GM19328 (cell line): ENCODE data around the gene TREML4.
A peak's percentile ranks its signal among the peaks of the same experiment; 100 is the strongest.

ENCODE experiments used
- ATAC-seq: cut with Tn5 transposase; IDR thresholded peaks from one replicate; pipeline ENCODE4 v1.9.1; 2021; ENCODE audit warnings: mild to moderate bottlenecking, moderate library complexity; ENCODE audit not compliant: unreplicated experiment

Gene TREML4

DNA sequence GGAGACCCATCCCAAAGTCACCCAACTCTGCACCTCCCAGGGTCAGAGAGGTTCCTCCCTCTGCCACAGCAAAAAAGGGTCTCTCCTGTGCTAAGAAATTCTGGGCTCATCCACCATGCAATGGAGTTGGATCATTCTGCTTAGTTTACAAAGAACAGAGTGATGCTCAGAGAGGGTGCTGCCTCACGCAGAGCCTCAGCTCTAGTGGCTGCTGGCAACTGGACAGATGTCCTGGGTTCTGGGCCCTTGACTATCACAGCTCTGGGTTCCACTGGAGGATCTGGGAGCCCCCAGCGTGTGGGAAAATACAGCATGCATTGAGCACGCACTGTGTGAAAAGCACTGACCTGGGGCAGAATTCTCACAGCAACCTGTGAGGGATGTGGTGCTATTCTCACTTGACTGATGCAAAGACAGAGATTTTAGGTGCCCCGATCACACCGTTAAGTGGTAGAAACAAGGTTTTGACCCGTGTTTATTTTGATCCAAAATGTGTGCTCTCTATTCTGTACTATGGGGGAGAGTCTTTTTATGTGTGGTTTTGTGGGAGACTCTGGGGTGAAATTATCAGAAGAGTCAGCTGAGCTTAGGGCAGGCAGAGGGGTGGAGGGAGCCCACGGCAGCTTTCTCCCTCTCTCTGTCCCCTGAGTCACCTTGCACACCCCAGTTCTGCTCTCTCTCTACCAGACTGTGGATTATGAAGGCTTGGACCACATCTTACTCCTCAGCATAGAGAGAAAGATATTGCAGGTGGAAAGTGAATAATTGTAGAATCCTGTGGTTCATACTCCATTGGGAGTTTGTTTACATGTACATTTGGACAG, 19.9 kb downstream of the TREML4 start:
- no peak for ATAC-seq

DNA sequence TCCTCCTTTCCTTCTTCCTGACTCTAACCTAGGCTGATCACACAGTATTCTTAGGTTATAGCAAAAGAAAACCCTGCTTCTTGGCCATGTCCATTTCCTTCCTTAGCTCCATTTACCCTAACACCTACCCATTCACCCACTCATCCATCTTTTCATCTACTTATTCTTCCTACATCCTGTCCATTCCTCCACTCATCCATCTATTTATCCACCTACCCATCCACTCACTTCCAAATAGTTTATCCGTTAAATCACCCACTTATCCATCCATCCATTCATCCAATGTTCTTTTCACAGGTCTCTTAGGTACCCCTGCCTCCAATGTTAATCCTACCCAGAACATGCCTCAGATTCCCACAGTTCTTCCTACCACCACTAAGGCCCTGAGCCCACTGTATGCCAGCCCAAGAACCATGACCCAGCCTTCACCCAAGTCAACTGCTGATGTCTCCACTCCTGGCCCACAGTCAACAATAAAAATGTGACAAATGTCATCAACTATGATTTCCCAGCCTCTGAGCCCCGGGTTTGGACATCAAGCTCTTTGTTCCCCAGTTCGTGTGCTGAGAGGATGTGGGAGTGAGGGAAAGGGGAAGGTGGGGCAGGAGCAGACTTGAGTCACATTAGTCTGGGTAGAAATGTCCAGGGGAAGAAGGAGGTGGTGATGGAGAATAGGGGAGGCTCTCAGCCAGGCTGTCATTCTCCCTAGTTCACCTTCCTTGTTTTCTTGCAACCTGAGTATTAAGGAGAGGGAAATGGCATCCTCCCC, 24.4 kb downstream of the TREML4 start:
- ATAC-seq = no peak

DNA sequence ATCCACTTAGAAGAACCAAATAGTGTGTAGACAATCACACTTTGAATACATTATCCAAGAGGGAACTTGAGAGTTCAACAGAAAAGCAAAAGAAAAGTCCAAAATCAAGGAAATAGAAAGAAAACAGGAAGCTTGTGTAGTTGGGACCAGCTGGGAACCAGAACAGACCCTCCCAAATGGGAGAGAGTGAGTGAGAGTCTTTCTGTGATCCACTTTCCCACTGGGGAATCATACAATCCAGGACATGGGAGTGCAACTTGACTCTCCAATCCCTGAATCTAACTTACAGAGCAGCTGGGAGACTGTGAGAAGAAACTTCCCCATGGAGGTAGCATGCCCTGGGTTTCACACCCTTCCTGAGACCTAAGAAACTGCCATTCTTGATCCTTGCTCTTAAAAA, 27.0 kb downstream of the TREML4 start:
- no peak for ATAC-seq

DNA sequence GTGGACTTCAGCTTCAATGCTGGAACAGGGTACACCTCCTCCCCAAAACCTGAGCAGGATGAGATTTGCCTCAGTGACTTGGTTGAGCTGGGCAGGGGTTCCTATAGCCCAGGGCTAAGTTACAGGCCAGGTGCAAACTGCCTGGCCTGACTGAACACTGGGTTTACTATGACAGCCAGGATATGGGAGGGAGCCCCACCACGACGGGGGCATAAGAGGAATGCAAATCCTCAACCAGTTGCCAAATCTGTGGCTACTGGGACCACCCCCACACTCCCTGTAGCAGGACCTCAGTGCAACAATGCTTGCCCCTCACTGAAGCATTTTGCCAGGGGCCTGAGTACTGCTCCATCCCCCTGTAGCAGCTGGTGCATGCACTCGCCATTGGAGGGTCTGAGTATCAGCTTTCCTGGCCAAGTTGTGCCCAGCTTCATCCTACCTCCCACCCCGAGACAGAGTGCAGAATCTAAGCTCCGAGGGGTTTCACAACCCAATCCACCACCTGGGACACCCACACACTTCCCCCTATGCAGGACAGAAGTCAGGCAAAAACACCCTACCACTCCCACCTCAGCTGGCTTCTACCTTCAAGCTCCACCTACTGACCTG, 27.6 kb downstream of the TREML4 start:
- ATAC-seq = no peak

DNA sequence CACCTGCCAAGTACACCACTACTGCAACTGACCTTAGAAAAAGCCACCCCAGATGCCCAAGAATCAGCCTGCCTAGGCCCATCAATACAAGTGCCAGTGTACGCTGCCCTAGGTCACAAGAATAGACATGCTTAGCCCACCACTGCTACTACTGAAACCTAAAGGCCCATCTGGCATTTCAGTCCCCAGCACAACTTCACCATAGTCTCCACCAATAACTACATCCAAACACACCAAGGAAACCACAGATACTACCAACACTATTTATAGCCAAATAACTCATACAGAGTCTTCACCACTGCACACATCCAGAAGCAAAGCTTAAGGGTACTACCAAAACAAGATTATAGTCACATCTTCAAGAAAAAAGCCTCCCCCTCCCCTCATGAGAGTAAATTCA, 28.2 kb downstream of the TREML4 start:
- ATAC-seq = peak; percentile 55

DNA sequence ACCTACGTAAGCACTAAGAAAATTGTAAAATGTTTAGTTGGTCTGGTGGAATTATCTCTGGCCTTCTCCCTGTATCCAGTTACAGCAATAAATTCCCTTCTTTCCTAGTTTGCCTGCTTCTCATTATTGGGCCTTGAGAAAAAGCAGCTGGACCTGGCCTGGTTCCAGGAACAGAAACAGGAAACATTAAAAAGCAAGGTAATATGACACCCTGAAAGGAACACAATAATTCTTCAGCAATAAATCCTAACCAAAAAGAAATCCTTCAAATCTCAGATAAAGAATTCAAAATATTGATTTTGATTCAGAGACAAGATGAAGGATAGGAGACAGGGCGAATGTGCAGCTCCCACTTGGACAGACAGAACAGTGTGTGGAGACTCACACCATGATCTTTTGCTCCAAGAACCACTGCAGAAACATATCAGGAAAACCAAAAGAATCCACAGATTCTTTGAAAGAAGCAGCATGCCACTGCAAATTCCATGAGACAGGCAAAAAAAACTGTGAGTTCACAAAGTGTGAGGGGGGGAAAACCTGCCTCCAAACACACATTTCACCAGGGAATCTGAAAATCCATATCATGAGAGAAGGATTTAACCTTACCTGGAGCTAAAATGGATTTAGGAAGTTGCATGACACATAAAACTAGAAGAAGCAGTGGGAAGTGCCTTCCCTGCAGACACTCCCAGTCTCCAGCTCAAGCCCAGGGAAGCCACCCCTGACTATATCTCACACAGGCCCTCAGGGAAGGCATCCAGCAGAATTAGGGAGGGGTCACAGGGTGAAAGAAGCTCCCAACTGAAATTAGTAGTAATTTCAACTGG, 29.4 kb downstream of the TREML4 start:
- no peak for ATAC-seq

DNA sequence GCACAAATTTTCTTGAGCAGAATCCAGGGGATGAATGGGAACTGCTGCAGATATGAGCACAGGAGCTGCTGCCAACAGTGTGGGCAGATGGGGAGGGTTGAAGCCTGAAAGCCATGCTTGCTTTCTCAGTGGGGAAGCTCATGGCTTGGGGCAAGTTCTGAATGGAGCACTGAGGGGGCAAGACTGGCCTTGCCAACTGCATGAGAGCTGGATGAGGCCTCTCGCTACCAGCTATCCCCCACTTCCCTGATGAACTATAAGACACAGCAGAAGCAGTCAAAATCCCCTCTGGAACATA, 30.0 kb downstream of the TREML4 start:
- ATAC-seq = no peak

DNA sequence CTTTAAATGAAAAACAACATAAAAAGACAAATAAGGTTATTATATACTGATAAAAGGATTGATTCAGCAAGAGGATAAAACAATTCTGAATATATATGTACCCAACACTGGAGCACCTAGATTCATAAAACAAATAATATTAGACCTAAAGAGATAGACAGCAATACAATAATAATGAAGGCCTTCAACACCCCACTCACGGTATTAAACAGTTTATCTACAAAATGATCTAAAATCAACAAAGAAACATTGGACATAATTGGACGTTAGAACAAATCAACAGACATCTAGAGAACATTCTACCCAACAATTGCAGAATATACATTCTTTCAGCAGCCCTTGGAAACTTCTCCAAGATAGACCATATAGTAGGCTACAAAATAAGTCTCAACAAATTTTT, 34.3 kb downstream of the TREML4 start:
- no peak for ATAC-seq

DNA sequence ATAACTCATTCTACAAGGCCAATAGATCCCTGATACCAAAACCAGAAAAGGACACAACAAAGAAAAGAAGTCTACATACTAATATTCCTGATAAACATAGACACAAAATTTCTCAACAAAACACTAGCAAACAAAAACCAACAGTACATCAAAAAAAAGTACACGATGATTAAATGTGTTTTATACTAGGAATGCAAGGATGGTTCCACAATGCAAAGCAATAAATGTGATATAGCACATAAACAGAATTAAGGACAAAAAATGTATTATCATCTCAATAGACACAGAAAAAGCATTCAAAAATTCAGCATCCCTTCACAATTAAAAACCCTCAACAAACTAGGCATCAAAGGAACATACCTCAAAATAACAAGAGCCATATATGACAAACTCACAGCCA, 35.1 kb downstream of the TREML4 start:
- ATAC-seq = no peak

DNA sequence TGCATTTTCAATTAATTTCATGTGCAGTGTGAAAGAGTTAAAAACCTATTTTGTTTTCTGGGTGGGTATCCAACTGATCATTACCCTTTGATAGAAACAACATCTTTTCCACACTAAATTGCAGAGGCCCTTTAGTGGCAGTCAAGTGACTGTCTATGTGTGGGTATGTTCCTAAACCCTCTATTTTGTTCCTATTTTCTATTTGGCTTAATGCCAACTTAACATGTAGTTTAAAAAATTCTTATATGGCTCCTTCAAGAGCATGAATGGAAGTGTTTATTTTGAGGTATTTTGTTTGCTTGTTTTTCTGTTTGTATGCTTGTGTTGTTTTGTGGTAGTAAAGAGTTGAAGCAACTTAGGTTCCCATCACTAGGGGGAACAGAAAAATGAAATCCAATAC, 38.4 kb downstream of the TREML4 start:
- no peak for ATAC-seq

DNA sequence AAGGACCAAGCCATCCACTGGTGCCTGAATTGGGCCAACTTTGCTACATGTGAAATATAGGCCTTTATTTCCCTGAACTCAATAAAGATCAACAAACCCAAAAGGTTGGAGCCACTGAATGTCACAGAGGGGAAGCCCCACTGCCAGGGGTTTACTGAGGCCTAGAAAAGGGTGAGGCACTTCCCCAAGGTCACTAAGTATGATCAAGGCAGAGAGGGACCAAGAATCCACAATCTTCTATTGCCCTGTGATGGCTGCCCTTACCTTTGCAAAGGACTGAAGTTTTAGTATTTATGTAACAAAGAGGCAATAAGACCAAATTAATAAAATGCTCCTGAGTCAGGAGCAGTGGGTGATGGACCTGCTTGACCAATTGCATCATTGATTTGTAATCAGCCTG, 40.3 kb downstream of the TREML4 start:
- ATAC-seq = no peak

DNA sequence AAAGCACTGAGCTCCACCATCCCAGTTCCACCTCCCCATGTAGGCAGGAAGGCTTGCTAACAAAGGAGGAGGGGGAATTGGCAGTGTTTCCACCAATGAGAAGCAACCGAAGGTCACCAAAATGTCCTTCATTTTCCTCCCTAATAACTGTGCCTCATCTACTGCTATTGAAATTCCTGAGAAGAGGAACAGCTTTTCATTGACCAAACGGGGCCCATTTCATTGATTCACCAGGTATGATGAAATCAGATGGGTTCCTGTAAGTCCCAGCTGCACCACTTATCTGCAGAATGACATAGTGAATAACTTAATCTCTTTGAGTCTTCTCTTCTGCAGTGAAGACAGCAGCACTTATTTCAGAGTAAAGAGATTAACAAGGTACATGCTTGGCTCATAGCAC, 41.0 kb downstream of the TREML4 start:
- no peak for ATAC-seq

DNA sequence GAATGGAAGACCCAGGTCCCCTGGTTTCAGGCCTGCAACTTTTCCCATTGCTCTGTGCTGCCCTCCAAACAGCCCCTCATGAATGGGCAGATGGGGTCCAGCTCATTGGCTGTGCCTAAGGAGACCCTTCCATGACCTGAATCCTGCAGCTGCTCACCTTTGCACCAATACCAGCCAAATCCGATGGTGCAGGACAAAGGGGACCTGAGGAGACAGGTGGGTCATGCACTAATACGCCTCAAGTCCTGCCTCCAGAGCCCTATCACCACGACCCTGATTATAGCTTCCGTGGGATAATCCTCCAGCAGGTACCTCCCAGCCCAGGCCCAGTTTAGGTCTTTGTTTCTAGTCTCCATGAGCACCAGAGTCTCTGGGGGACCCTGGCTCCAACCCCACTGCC, 41.6 kb downstream of the TREML4 start:
- no peak for ATAC-seq

DNA sequence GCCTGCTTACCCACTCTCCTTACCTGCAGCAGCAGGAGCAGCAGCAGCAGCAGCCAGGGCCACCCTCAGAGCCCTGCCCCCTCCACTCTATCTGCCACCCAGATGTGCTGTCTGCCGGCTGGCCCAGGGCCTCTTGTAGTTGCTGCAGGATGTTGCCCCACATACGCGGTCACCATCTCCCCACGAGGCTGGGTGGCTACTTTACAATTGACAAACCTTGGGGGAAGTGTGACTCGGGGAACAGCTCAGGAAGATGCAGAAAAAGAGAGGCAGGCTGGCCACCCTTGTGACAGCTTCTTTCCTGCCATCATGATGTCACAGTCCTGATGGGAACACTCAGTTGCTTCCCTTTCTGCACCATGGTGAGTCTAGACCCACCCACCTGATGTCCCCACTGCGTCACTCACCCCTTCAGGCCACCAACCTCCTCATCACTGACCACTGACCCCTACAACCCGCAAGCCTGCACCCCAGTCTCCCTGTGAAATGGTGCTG, 43.8 kb downstream of the TREML4 start:
- no peak for ATAC-seq

DNA sequence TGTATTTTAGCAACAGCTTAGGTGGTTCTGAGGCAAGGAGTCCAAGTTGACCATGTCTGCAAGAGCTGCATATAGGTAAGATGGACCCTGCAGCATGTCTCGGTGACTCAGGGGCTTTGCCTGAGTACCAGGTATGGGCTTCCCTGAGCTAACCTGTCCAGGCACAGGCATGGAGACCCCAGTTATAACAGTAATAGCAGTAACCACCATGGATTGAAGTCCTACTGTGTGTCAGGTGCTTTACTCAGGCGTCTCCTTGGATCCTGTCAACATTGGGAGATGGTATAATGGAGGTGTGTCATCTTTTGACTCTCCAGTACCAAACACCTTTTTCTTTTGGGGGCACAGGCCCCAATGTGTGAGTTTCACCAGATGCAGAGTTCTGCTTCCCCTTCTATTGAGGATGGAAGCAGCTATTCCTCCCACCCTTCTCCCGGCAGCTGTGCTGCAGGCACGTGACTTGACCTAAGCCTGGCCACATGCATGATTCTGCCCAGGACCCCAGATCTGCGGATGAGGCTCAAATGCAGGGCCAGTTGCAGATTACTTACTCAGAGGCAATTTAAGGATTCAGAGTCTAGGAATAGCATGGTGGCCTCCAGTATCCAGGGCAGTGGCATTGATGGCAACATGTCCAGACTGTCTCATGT, 44.6 kb downstream of the TREML4 start:
- no peak for ATAC-seq

DNA sequence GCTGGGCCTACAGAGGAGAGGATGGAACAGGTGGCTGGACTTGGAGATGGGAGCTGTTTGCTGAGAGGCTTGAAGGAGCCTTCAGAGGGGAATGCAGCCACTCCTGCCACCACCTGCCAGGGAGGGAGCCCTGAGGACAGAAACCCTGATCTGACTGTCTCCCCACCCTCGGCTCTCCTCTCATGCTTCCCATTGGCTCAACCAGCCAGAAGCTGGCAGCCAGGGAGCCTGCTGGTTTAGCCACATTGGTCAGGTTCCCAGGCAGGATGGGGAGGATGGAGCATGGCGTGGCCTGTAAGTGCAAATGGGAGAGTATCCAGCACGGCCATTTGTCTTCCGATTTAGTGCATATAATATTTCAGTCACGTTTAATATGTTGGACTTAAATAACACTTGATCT, 45.6 kb downstream of the TREML4 start:
- no peak for ATAC-seq

DNA sequence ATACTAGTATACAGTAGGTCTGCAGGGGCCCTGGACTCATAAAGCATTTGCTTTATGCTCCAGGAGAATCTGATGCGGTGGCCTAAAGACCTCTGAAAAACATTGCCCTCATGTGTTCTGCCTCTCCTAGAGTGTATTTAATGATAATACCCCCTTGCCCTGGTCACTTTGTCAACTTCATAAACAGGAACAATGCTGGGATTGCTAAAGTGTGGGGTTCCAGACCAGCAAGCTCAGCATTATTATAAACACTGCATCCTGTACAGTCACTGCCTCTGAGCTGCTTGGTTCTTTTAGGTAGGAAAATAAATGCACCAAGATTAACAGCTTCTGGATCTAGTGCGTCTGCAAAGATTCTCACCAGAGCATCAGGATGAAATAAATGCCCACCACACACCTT, 46.1 kb downstream of the TREML4 start:
- ATAC-seq = no peak

DNA sequence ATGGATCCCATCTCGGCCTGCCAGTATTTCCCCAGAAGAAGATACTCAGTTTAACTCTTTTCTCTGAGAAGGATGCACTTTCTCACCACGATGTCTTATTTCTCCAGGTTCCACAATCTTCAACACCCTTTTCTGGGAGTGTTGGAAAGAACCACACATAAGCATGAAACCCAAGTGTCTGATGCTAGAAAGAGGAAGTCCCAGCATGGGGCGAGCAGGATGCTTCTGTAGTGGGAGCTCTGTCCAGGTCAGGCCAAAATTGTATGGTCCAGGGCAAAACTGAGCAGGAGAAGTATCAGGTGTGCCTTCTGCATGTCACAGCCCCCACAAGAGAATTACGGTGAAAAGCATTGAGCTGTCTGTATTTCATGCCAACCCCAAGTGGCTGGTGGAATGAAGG, 47.3 kb downstream of the TREML4 start:
- ATAC-seq = no peak

DNA sequence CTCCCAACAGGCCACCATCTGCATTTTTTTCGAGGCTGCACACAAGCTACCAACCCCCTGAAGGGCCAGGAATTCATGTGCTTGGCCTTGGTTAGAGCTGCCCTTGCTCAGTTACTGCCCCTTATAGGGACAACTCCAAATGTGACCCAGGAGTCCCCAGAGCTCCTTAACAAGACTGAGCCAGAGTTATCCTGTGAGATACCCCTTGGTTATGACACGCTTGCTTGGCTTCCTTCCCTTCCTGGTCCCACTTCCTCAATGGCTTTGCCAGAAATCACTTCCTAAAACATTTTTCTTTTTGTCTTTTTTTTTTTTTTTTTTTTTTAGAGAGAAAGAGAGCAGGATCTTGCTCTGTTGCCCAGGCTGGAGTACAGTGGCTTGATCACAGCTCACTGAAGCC, 49.5 kb downstream of the TREML4 start:
- no peak for ATAC-seq

DNA sequence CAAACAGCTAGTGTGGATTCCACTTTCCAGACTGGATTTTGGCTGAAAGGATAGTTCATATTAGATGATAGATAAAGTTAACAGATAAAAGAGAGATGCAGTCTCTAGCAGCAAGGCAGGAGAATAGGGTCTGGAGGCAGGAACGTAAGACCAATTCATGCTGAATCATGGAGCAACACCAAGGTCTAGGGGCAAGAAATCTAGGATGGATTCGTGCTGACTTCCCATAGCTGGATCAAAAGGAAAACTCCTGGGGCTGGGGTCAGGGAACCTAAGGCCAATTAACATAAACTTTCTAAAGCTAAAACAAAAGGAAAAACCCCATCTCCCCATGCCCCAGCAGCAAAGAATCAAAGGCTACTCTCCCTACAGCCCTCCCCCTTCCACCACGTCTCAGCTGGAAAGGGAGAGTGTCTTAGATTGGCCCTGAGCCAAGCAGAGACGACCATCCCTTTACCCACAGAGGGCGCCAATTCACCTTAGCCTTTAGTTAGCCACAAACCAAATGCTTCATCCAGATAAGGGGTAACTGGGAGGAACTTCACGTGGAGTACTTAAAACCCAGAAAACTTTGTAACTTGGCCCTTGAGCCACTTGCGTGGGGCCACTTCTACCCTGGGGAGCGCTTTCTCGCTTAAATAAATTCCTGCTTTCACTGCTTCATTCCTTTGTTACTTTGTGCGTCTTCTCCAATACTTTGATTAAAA, 50.7 kb downstream of the TREML4 start:
- no peak for ATAC-seq
